GM12878 (cell line): ENCODE measurements around the gene SORCS2. TPM values are rescaled to one million over a fixed set of nuclear protein-coding genes. Genes with fewer than 3 reads are reported as not detected.

Experiments
- ASH2L ChIP-seq: fragments of 300-600, 200-600 bp; sonication (generic); IDR thresholded peaks from 2 replicates; pipeline ENCODE4 v1.6.1; 2017; ENCODE audit warnings: low read depth, mild to moderate bottlenecking, borderline replicate concordance
- ATF3 ChIP-seq: IDR thresholded peaks from 2 replicates; pipeline ENCODE4 v1.6.1; 2011; ENCODE audit warnings: low read depth, mild to moderate bottlenecking, low read length, moderate library complexity, borderline replicate concordance; ENCODE audit errors: extremely low read depth
- BACH1 ChIP-seq: fragments of 450-650 bp; IDR thresholded peaks from 2 replicates; pipeline ENCODE4 v1.6.1; 2017; ENCODE audit warnings: mild to moderate bottlenecking, borderline replicate concordance
- BMI1 ChIP-seq: fragments of 450-650 bp; IDR thresholded peaks from 2 replicates; pipeline ENCODE4 v1.6.1; 2016; ENCODE audit warnings: mild to moderate bottlenecking, moderate library complexity, borderline replicate concordance
- BRCA1 ChIP-seq: IDR thresholded peaks from 2 replicates; pipeline ENCODE4 v1.6.1; 2011; ENCODE audit warnings: low read depth, low read length, improper control_type of control experiment
- E2F8 ChIP-seq: fragments of 450-650 bp; IDR thresholded peaks from 2 replicates; pipeline ENCODE4 v1.6.1; 2018; ENCODE audit warnings: mild to moderate bottlenecking, low read depth, moderate library complexity; ENCODE audit not compliant: partially characterized antibody
- EED ChIP-seq: sonication (generic); IDR thresholded peaks from 2 replicates; pipeline ENCODE4 v1.6.1; 2016; ENCODE audit warnings: antibody characterized with exemption, low read depth
- GATAD2B ChIP-seq: fragments of 450-650 bp; conservative IDR thresholded peaks from 2 replicates; pipeline ENCODE4 v1.6.1; 2017; ENCODE audit warnings: low read depth, mild to moderate bottlenecking, moderate library complexity
- JUND ChIP-seq: IDR thresholded peaks from 2 replicates; pipeline ENCODE4 v1.6.1; 2012; ENCODE audit warnings: low read depth, mild to moderate bottlenecking, low read length, improper control_type of control experiment, moderate library complexity
- MAX ChIP-seq: IDR thresholded peaks from 2 replicates; pipeline ENCODE4 v1.6.1; 2012; ENCODE audit warnings: low read depth, low read length, improper control_type of control experiment
- NBN ChIP-seq: fragments of 450-650 bp; IDR thresholded peaks from 2 replicates; pipeline ENCODE4 v1.6.1; 2016
- NFYB ChIP-seq: IDR thresholded peaks from 2 replicates; pipeline ENCODE4 v1.6.1; 2011; ENCODE audit warnings: low read depth, mild to moderate bottlenecking, low read length, improper control_type of control experiment, moderate library complexity; ENCODE audit not compliant: insufficient read depth
- SKIL ChIP-seq: fragments of 450-650 bp; IDR thresholded peaks from 2 replicates; pipeline ENCODE4 v1.6.1; 2017; ENCODE audit warnings: mild to moderate bottlenecking, low read depth, inconsistent platforms; ENCODE audit not compliant: poor library complexity, severe bottlenecking
- SP1 ChIP-seq: IDR thresholded peaks from one replicate; pipeline ENCODE4 v1.6.1; 2011; ENCODE audit warnings: low read depth, low read length
- SUZ12 ChIP-seq: fragments of 200-600 bp; sonication (generic); IDR thresholded peaks from one replicate; pipeline ENCODE4 v1.6.1; 2018; ENCODE audit warnings: antibody characterized with exemption, mild to moderate bottlenecking; ENCODE audit not compliant: unreplicated experiment
- polyA plus RNA-seq, 11 experiments: library from polyadenylated mRNA; depleted of rRNA in 4 of 11; unstranded in 6 of 11; stranded (reverse) in 5 of 11; fragments of >200 nt; fragmentation: Nextera tagmentation in 4 of 11; fragmentation: Illumina TruSeq in 1 of 11; extraction: Ambion mirVana in 4 of 11; extraction: Trizol in 1 of 11; gene quantifications; 1 replicate in 1 of 11; 2 replicates in 10 of 11; pipeline versions ENCODE4 v1.2.1 to v1.2.3, GENCODE V29; 2011 to 2016; ENCODE audit warnings: inconsistent platforms in 2 of 11, missing spikeins in 2 of 11, low read depth in 1 of 11
- total RNA-seq, 4 experiments: library from RNA; depleted of rRNA in 3 of 4; stranded (reverse); fragments of >200 nt in 3 of 4; fragmentation: Illumina TruSeq in 1 of 4; extraction: Trizol in 1 of 4; gene quantifications; 2 replicates each; pipeline versions ENCODE4 v1.2.1 to v1.2.3, GENCODE V29; 2013 to 2021
- TF ChIP-seq, protein P1 (sequence below): fragments of 450-650 bp; IDR thresholded peaks from 2 replicates; pipeline ENCODE4 v1.6.1; 2017; ENCODE audit warnings: antibody characterized with exemption, mild to moderate bottlenecking, moderate library complexity
- TF ChIP-seq, protein P2 (sequence below): fragments of 450-650 bp; IDR thresholded peaks from 2 replicates; pipeline ENCODE4 v1.6.1; 2017; ENCODE audit warnings: borderline replicate concordance

The SORCS2 gene
- total and polyA plus RNA-seq, 10 of the 15 experiments (the other 5 are each of a cell fraction or from before 2014, with no cell fraction given) = 0.01 to 0.15 (median 0.05) TPM; not detected in 5

DNA sequence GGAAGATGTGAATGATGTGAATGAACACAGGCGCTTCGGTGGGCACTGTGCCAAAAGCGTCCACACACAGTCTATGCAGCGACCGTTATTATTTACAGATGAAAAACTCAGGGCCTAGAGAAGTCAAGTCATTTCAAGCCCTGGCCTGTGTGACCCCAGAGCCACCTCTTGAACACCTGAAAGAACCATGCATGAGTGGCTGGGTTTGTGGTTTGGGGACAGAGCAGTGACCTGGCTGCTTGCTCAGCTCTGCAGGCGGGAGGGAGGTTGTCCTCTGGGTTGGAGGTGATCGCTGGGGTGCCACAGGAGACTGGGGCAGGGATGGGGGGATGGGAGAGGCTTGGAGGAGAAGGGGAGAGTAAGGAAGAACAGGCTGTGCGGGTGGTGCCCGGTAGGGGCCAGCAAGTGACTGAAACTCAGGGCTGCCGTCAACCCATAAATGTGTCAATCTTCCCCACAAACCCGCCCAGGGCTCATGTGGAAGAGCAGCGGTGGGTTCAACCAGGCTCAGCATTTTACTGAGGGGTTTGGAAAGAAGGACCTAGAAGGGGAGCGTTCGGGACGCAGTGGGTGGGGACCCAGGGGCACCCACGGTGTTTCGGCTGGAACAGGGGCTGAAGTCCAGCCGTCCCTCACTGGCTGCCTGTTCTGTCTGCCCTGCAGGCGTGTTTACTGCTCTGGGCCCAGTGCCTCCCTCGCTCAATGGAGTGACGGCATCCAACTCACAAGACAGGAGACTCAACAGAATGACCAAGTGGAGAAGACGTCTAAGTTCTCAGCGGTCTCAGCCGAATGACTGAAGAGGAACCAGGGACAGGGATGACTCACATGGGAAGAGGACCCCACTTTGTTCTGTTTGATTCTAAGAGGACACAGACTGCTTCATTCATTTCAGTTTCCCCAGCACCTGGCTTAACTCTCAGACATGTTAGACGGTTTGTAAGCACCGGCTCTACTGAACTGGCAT is 579.5 kb downstream of the SORCS2 start (continued):
- TF ChIP-seq SKIL (peak; percentile 28), MAX (no peak), SP1 (peak; percentile 70), BMI1 (no peak), BRCA1 (no peak), ASH2L (no peak), SUZ12 (no peak), ATF3 (no peak), EED (peak; percentile 68), GATAD2B (no peak), E2F8 (no peak), JUND (no peak), NFYB (no peak), NBN (no peak), BACH1 (no peak)
- TF ChIP-seq, protein P1, sequence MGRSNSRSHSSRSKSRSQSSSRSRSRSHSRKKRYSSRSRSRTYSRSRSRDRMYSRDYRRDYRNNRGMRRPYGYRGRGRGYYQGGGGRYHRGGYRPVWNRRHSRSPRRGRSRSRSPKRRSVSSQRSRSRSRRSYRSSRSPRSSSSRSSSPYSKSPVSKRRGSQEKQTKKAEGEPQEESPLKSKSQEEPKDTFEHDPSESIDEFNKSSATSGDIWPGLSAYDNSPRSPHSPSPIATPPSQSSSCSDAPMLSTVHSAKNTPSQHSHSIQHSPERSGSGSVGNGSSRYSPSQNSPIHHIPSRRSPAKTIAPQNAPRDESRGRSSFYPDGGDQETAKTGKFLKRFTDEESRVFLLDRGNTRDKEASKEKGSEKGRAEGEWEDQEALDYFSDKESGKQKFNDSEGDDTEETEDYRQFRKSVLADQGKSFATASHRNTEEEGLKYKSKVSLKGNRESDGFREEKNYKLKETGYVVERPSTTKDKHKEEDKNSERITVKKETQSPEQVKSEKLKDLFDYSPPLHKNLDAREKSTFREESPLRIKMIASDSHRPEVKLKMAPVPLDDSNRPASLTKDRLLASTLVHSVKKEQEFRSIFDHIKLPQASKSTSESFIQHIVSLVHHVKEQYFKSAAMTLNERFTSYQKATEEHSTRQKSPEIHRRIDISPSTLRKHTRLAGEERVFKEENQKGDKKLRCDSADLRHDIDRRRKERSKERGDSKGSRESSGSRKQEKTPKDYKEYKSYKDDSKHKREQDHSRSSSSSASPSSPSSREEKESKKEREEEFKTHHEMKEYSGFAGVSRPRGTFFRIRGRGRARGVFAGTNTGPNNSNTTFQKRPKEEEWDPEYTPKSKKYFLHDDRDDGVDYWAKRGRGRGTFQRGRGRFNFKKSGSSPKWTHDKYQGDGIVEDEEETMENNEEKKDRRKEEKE = no peak
- TF ChIP-seq, protein P2, sequence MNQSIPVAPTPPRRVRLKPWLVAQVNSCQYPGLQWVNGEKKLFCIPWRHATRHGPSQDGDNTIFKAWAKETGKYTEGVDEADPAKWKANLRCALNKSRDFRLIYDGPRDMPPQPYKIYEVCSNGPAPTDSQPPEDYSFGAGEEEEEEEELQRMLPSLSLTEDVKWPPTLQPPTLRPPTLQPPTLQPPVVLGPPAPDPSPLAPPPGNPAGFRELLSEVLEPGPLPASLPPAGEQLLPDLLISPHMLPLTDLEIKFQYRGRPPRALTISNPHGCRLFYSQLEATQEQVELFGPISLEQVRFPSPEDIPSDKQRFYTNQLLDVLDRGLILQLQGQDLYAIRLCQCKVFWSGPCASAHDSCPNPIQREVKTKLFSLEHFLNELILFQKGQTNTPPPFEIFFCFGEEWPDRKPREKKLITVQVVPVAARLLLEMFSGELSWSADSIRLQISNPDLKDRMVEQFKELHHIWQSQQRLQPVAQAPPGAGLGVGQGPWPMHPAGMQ = no peak
